ENCODE results near the gene TRIL.

TRIL gene

GRCh38 chr7:28958235-28958979 is at the start of gene TRIL:
TSS of gene TRIL (minus strand) at chr7:28958330. CDS start at chr7:28958046, 284 bp downstream.
- in situ Hi-C loops (cut with MboI; ENCODE audit: low pct_unique_long_range_greater_than_20kb, low sequenced_read_pairs), result no loop called here
- DNase-seq, result no peak

GRCh38 chr7:29007127-29007526 is 49.0 kb upstream of the TRIL start:
- in situ Hi-C loops (cut with MboI; ENCODE audit: low pct_unique_long_range_greater_than_20kb, low sequenced_read_pairs), result no loop called here

GRCh38 chr7:29005829-29006228 is 47.7 kb upstream of the TRIL start:
- no peak for DNase-seq
- in situ Hi-C loops (cut with MboI; ENCODE audit: low pct_unique_long_range_greater_than_20kb, low sequenced_read_pairs), result no loop called here

More at GRCh38 chr7:29007127-29007526, 49.0 kb upstream of the TRIL start:
- DNase-seq, result no peak

GRCh38 chr7:29005406-29005805 is 47.3 kb upstream of the TRIL start:
- DNase-seq, result no peak
- in situ Hi-C loops (cut with MboI; ENCODE audit: low pct_unique_long_range_greater_than_20kb, low sequenced_read_pairs), result no loop called here

GRCh38 chr7:29003703-29004102 is 45.6 kb upstream of the TRIL start:
- DNase-seq, result no peak
- in situ Hi-C loops (cut with MboI; ENCODE audit: low pct_unique_long_range_greater_than_20kb, low sequenced_read_pairs), result no loop called here

- in situ Hi-C loops (cut with MboI; ENCODE audit: low pct_unique_long_range_greater_than_20kb, low sequenced_read_pairs), result no loop called here
These were observed 42.6 kb upstream of the TRIL start for GRCh38 chr7:29000717-29001076.

GRCh38 chr7:28999895-29000716 is 42.0 kb upstream of the TRIL start:
- in situ Hi-C loops (cut with MboI; ENCODE audit: low pct_unique_long_range_greater_than_20kb, low sequenced_read_pairs), result no loop called here
- no peak for DNase-seq

More at GRCh38 chr7:29000717-29001076, 42.6 kb upstream of the TRIL start:
- no peak for DNase-seq

- in situ Hi-C loops (cut with MboI; ENCODE audit: low pct_unique_long_range_greater_than_20kb, low sequenced_read_pairs), result no loop called here
- no peak for DNase-seq
These were observed 41.3 kb upstream of the TRIL start for GRCh38 chr7:28999427-28999826.

- DNase-seq, result no peak
- in situ Hi-C loops (cut with MboI; ENCODE audit: low pct_unique_long_range_greater_than_20kb, low sequenced_read_pairs), result no loop called here
These were observed 40.0 kb upstream of the TRIL start for GRCh38 chr7:28998105-28998504.

- in situ Hi-C loops (cut with MboI; ENCODE audit: low pct_unique_long_range_greater_than_20kb, low sequenced_read_pairs), result no loop called here
- DNase-seq, result no peak
These were observed 38.7 kb upstream of the TRIL start for GRCh38 chr7:28996836-28997235.

GRCh38 chr7:28993371-28993770 is 35.2 kb upstream of the TRIL start:
- in situ Hi-C loops (cut with MboI; ENCODE audit: low pct_unique_long_range_greater_than_20kb, low sequenced_read_pairs), result no loop called here
- DNase-seq, result no peak

GRCh38 chr7:28992798-28993197 is 34.7 kb upstream of the TRIL start:
- no peak for DNase-seq
- in situ Hi-C loops (cut with MboI; ENCODE audit: low pct_unique_long_range_greater_than_20kb, low sequenced_read_pairs), result no loop called here

GRCh38 chr7:28990200-28990960 is 32.2 kb upstream of the TRIL start:
- no peak for DNase-seq
- in situ Hi-C loops (cut with MboI; ENCODE audit: low pct_unique_long_range_greater_than_20kb, low sequenced_read_pairs), result no loop called here

GRCh38 chr7:28989211-28989980 is 31.3 kb upstream of the TRIL start:
- in situ Hi-C loops (cut with MboI; ENCODE audit: low pct_unique_long_range_greater_than_20kb, low sequenced_read_pairs), result no loop called here
- no peak for DNase-seq

- DNase-seq, result no peak
- in situ Hi-C loops (cut with MboI; ENCODE audit: low pct_unique_long_range_greater_than_20kb, low sequenced_read_pairs), result no loop called here
These were observed 30.7 kb upstream of the TRIL start for GRCh38 chr7:28988810-28989209.

- DNase-seq, result no peak
- in situ Hi-C loops (cut with MboI; ENCODE audit: low pct_unique_long_range_greater_than_20kb, low sequenced_read_pairs), result no loop called here
These were observed 30.0 kb upstream of the TRIL start for GRCh38 chr7:28988091-28988490.

GRCh38 chr7:28986765-28987110 is 28.6 kb upstream of the TRIL start:
- peak; percentile 0 for DNase-seq
- in situ Hi-C loops (cut with MboI; ENCODE audit: low pct_unique_long_range_greater_than_20kb, low sequenced_read_pairs), result no loop called here

GRCh38 chr7:28986028-28986764 is 28.1 kb upstream of the TRIL start:
- no peak for DNase-seq
- in situ Hi-C loops (cut with MboI; ENCODE audit: low pct_unique_long_range_greater_than_20kb, low sequenced_read_pairs), result no loop called here

GRCh38 chr7:28984631-28985030 is 26.5 kb upstream of the TRIL start:
- DNase-seq, result no peak
- in situ Hi-C loops (cut with MboI; ENCODE audit: low pct_unique_long_range_greater_than_20kb, low sequenced_read_pairs), result no loop called here
